ENCODE measurements around the gene CGGBP1. TPM values are rescaled to one million over a fixed set of nuclear protein-coding genes. Genes with fewer than 3 reads are reported as not detected.
A peak's percentile ranks its signal among the peaks of the same experiment; 100 is the strongest.

CGGBP1 gene
- total and polyA plus RNA-seq, 2 donors (not counting 3 experiments of a cell fraction or from before 2014, with no cell fraction given), result 33.1 to 69.7 TPM

DNA sequence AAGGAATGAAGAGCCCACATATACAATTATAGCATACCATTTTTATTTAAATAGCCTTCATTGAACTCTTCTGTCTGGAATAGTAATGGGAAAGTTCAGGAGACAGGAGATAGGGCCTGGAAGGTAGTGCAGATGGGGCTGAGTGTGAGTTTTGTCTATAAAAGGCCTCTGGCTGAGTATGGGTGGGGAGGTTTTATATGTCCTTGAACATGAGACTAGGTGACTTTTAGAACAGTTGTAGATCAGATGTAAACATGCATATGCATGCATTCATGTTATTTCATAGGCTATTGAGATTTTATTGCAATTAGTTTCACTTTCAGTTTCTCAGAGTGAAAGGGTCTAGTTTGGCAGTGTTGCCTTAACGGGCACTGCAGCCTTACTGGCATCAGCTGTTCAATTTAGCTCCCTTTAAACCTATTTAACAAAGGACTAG, 27.1 kb downstream of the CGGBP1 start:
- peak; percentile 46 for FAIRE-seq
- H3K4me1 ChIP-seq (ENCODE audit: control insufficient read depth, extremely low read depth, insufficient read depth, low read length), result peaks cover 17% of the 10 kb centered on the region
- no TSS peak for BruUV-seq (replicated peaks)
- H4K20me1 ChIP-seq (replicated peaks; ENCODE audit: control insufficient read depth, extremely low read depth, insufficient read depth, low read length), result no peaks in the 10 kb centered on the region
- H3K27ac ChIP-seq (ENCODE audit: insufficient read depth, low read depth, low read length), result peak overlapping the region; percentile 53
- DNase-seq (ENCODE audit: low read depth, low spot score), result peak; percentile 77
- H3K27me3 ChIP-seq (ENCODE audit: control insufficient read depth in 2 of 2, insufficient read depth in 2 of 2, low read length in 2 of 2), result no peaks in the 10 kb centered on the region
- H3K9ac ChIP-seq (replicated peaks; ENCODE audit: extremely low read depth, insufficient read depth, low read length), result peak overlapping the region; percentile 58
- H3K36me3 ChIP-seq (ENCODE audit: control insufficient read depth in 2 of 2, extremely low read depth in 1 of 2, insufficient read depth in 2 of 2, low read length in 2 of 2), result no peaks in the 10 kb centered on the region
- intact Hi-C loops (cut with micrococcal nuclease) (loop anchor here (1.0 kb wide), 1 partner anchor 27 kb away; no protein-coding TSS in a partner anchor), dilution Hi-C loops (cut with MboI; ENCODE audit: extremely low pct_ligation_motif_present, low sequenced_read_pairs) (no loop called here)
- H3K4me2 ChIP-seq (ENCODE audit: insufficient read depth, low read length), result peak overlapping the region; percentile 100
- ChIA-PET CTCF (interaction anchor here (0.9 to 2.5 kb wide), 11 partner anchors 11 to 681 kb away, joined by 3 to 15 read pairs (median 4); partner anchors contain the start of genes CGGBP1 and ZNF654), POLR2A (interaction anchor here (2.3 kb wide), 1 partner anchor 27 kb away, joined by 10 read pairs; the partner anchor contains the start of genes CGGBP1 and ZNF654)
- no peaks in the 10 kb centered on the region for H3K9me1 ChIP-seq (replicated peaks; ENCODE audit: control insufficient read depth, extremely low read depth, insufficient read depth, low read length)
- peak overlapping the region; percentile 100 for H2AFZ ChIP-seq (ENCODE audit: low read depth, low read length)
- no peaks in the 10 kb centered on the region for H3K79me2 ChIP-seq (ENCODE audit: control insufficient read depth, insufficient read depth, low read length)
- H3K4me3 ChIP-seq (replicated peaks in 1 of 3; ENCODE audit: insufficient read depth in 1 of 3, low read depth in 1 of 3, low read length in 3 of 3), result peak overlapping the region; percentile 24 to 92 (median 84)
- no peak for TF ChIP-seq POLR2AphosphoS5 (IDR thresholded peaks at IDR 0.05; ENCODE audit: insufficient read depth, low read depth, low read length)
- TF ChIP-seq, protein P1, sequence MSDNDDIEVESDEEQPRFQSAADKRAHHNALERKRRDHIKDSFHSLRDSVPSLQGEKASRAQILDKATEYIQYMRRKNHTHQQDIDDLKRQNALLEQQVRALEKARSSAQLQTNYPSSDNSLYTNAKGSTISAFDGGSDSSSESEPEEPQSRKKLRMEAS (IDR thresholded peaks at IDR 0.05; ENCODE audit: insufficient read depth, insufficient read length), result no peak
- no peak for TF ChIP-seq EZH2 (IDR thresholded peaks at IDR 0.05; ENCODE audit: borderline replicate concordance, low read depth, low read length, severe bottlenecking)
- no peak for TF ChIP-seq FOS (IDR thresholded peaks at IDR 0.05; ENCODE audit: borderline replicate concordance, insufficient read depth, low read length)
- no peak for TF ChIP-seq POLR2A (IDR thresholded peaks at IDR 0.05; ENCODE audit: low read depth, low read length)
- TF ChIP-seq JUN (IDR thresholded peaks at IDR 0.05; ENCODE audit: borderline replicate concordance, insufficient read depth, insufficient read length, low read depth), result no peak
- no peak for TF ChIP-seq MYC (IDR thresholded peaks at IDR 0.05; ENCODE audit: low read depth, low read length)
- no peak for TF ChIP-seq GATA2 (IDR thresholded peaks at IDR 0.05; ENCODE audit: insufficient read depth, insufficient read length, low read depth, low read length)
- TF ChIP-seq, protein P2, sequence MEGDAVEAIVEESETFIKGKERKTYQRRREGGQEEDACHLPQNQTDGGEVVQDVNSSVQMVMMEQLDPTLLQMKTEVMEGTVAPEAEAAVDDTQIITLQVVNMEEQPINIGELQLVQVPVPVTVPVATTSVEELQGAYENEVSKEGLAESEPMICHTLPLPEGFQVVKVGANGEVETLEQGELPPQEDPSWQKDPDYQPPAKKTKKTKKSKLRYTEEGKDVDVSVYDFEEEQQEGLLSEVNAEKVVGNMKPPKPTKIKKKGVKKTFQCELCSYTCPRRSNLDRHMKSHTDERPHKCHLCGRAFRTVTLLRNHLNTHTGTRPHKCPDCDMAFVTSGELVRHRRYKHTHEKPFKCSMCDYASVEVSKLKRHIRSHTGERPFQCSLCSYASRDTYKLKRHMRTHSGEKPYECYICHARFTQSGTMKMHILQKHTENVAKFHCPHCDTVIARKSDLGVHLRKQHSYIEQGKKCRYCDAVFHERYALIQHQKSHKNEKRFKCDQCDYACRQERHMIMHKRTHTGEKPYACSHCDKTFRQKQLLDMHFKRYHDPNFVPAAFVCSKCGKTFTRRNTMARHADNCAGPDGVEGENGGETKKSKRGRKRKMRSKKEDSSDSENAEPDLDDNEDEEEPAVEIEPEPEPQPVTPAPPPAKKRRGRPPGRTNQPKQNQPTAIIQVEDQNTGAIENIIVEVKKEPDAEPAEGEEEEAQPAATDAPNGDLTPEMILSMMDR (IDR thresholded peaks at IDR 0.05; ENCODE audit: extremely low read depth in 1 of 2, insufficient read depth in 1 of 2, low read depth in 1 of 2, low read length in 2 of 2), result no peak
- H3K9me3 ChIP-seq (replicated peaks; ENCODE audit: control insufficient read depth, insufficient read depth, low read length), result no peaks in the 10 kb centered on the region

Data from endothelial cell of umbilical vein (primary cell).